Measurements from ENCODE around the gene NFRKB.

Gene NFRKB

GRCh38 chr11:129933891-129934290, 38.5 kb upstream of the NFRKB start:
- no peak for DNase-seq (ENCODE audit: low spot score)

GRCh38 chr11:129933262-129933661, 37.9 kb upstream of the NFRKB start:
- TF ChIP-seq CTCF (IDR thresholded peaks at IDR 0.05; ENCODE audit: extremely low read depth, missing control alignments) = no peak
- DNase-seq (ENCODE audit: low spot score) = no peak

More at GRCh38 chr11:129933891-129934290, 38.5 kb upstream of the NFRKB start:
- no peak for TF ChIP-seq CTCF (IDR thresholded peaks at IDR 0.05; ENCODE audit: extremely low read depth, missing control alignments)

- no peak for DNase-seq (ENCODE audit: low spot score)
- no peak for TF ChIP-seq CTCF (IDR thresholded peaks at IDR 0.05; ENCODE audit: extremely low read depth, missing control alignments)
These were observed 37.1 kb upstream of the NFRKB start for GRCh38 chr11:129932381-129933067.

- TF ChIP-seq CTCF (IDR thresholded peaks at IDR 0.05; ENCODE audit: extremely low read depth, missing control alignments) = no peak
- no peak for DNase-seq (ENCODE audit: low spot score)
These were observed 35.4 kb upstream of the NFRKB start for GRCh38 chr11:129930743-129931142.

GRCh38 chr11:129930296-129930695, 34.9 kb upstream of the NFRKB start:
- no peak for TF ChIP-seq CTCF (IDR thresholded peaks at IDR 0.05; ENCODE audit: extremely low read depth, missing control alignments)
- no peak for DNase-seq (ENCODE audit: low spot score)

- no peak for DNase-seq (ENCODE audit: low spot score)
- no peak for TF ChIP-seq CTCF (IDR thresholded peaks at IDR 0.05; ENCODE audit: extremely low read depth, missing control alignments)
These were observed 34.3 kb upstream of the NFRKB start for GRCh38 chr11:129929721-129930120.

GRCh38 chr11:129928923-129929692, 33.7 kb upstream of the NFRKB start:
- DNase-seq (ENCODE audit: low spot score) = no peak
- TF ChIP-seq CTCF (IDR thresholded peaks at IDR 0.05; ENCODE audit: extremely low read depth, missing control alignments) = no peak
